Measurements from ENCODE around the gene HDAC9.

Gene HDAC9

DNA sequence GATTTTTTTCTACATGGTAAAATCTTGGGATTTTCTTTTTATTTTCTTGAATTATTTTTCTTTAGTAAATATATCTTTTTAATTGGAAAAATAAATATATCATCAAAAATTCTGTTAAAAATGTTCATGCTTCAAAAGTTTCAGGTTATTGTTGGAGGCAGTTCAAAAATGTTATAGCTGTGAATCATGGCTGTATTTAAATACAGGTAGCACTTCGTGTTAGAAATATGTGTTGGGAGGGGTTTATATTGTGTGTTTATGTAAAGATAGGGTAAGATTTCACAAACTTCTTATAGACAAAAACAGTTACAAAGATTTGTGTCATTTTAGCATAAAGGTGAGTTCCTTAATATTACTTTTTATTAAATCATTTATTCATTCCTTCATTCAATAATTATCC is 60.4 kb downstream of the HDAC9 start:
- no peak for DNase-seq (ENCODE audit: low read depth in 2 of 2)

GRCh38 chr7:18558503-18558902 is 63.0 kb downstream of the HDAC9 start:
- DNase-seq (ENCODE audit: low read depth in 2 of 2): no peak

DNA sequence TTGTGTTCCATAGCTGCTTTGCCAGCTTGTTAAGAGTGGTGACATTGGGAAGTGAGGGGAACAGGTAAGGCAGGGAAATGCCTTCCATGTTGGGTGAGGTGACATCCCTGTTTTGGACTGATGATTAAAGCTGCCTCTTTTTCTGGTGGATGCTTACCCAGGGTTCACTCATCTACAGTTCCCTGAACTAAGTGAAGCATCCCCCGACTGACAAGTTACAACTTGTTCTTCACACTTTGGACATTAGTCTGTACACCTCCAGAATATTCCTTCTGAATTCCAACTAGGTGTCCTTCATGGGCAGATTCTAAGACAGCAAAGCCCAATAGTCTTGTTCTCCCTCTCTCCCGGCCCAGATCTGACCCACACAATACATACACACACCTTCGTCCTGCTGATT is 63.4 kb downstream of the HDAC9 start:
- no peak for DNase-seq (ENCODE audit: low read depth in 2 of 2)

GRCh38 chr7:18559756-18560155 is 64.2 kb downstream of the HDAC9 start:
- DNase-seq (ENCODE audit: low read depth in 2 of 2): no peak

DNA sequence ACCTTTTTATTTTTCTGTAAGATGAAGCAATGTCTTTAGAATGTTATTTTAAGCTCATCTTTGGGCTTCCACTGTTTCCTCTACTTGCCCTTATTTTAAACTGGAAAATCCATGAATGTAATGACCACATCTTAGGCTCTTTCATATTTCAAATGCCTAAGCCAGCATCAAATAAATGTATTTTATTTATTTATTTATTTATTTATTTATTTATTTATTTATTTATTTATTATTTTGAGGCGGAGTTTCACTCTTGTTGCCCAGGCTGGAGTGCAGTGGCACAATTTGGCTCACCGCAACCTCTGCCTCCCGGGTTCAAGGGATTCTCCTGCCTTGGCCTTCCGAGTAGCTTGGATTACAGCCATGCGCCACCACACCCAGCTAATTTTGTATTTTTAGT is 69.2 kb downstream of the HDAC9 start:
- DNase-seq (ENCODE audit: low read depth in 2 of 2): no peak

- no peak for DNase-seq (ENCODE audit: low read depth in 2 of 2)
Measured at GRCh38 chr7:18565337-18565736, 69.8 kb downstream of the HDAC9 start.

DNA sequence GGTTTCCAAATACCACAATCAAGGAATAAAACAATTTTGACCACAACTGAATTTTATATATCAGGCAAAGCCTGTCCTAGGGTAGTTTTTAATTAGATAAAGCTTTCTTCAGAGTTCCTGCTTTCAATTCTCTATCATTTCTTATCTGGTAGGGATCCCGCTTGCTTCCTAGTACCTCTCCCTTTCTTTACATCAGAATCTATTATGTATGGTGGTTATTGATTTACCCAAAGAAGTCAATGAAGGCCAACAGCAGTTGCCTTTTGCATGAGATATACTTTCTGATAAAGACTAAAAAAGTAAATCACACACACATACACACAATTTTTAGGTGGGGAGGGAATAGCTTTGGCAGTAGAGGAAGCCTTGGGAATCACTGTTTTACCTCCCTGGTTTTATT is 70.7 kb downstream of the HDAC9 start:
- no peak for DNase-seq (ENCODE audit: low read depth in 2 of 2)

DNA sequence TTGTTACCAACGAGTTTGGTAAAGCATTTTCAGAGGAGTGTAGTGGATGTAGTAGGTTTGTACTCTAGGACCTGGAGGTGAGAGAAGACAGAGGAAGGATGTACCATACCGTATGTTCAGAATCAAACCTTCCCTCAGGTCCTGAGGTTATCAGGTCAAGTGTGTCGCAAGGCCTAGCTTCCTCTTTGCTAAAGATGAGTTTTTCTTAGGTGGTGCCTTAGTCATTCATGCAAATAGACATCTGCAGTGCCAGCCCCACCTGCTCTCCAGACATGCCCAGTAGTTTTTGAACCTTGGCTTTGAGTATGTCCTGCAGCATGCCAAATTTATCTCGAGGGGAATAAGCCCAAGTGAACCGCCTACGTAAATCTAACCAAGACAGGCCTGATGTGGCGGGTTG is 71.3 kb downstream of the HDAC9 start:
- no peak for DNase-seq (ENCODE audit: low read depth in 2 of 2)

DNA sequence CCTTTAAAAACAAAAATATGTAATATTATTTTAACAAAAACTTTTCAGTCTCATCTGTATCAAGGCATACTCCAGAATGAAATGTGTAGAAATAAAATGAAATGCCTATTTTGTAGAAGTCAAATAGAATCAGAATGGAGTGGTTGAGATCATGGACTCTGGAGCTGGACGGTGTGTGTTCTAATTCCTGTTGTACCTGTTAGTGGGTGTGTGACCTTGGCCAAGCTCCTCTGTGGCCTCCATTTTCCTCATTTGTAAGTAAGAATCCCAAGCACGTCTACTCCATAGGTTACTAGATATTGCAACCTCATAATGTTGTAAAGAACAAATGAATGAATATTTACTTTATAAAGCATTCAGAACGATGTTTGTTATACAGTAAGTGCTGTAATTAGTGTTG is 74.9 kb downstream of the HDAC9 start:
- no peak for DNase-seq (ENCODE audit: low read depth in 2 of 2)

- no peak for DNase-seq (ENCODE audit: low read depth in 2 of 2)
Measured at GRCh38 chr7:18570890-18571478, 75.4 kb downstream of the HDAC9 start.

GRCh38 chr7:18572154-18572553 is 76.6 kb downstream of the HDAC9 start:
- DNase-seq (ENCODE audit: low read depth in 2 of 2): no peak

DNA sequence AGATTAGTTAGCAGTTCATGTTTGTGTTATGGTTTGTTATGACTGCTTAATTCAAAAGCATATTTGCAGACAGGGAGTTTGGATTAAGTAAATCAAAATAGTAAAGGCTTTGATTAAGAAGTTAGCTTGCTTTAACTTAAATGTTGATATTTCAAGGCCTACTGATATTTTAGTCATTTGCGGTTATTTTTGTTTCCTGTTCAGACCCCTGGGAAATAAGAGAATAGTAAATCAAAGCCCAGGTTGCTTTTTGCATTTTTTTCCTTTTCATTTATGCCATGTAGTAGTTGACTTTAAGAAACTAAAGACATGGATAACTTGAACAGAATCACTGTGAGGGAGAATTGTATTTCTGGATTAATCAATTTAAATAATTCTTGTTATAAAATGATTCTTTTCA is 77.3 kb downstream of the HDAC9 start:
- DNase-seq (ENCODE audit: low read depth in 2 of 2): no peak

DNA sequence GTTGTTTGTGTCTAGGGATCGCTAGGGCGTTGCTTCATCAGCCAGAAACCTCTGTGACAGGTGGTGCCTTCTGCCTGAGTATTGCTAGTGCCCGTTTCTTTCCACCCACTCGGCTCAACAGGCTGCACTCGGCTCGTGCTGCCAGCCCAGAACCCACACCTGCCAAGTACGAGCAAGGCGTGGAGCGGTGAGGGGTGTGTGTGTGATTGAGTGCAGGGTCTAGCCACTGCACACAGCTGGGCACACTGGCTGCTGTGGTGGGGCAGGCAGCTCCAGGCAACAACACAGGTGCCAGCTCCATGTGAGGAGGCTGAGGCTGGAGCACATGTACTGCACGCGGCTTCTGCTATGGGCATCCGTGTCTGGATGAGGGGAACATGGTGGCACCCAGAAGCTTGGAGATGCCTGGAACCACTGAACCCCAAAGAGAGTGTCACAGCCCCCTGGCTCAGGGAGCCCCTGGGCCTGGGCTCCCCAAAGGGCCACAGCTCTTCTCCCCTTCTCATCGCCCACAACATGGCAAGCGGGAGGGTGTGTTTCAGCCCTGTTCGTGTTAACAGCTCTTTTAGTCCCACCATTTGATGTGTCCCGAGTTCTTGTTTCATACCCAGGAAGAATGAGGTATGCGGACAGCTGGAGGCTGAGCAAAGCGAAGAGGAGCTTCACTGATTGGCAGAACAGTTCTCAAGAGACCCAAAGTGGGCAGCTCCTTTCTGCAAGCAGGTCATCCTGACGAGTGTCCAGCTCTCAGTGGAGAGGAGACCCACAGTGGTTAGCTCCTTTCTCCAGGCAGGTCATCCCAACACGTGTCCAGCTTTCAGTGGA is 78.1 kb downstream of the HDAC9 start:
- no peak for DNase-seq (ENCODE audit: low read depth in 2 of 2)

GRCh38 chr7:18574235-18574540 is 78.6 kb downstream of the HDAC9 start:
- no peak for DNase-seq (ENCODE audit: low read depth in 2 of 2)

- DNase-seq (ENCODE audit: low read depth in 2 of 2): no peak
Measured at GRCh38 chr7:18574676-18575075, 79.1 kb downstream of the HDAC9 start.

GRCh38 chr7:18575622-18576572 is 80.3 kb downstream of the HDAC9 start:
- DNase-seq (ENCODE audit: low read depth in 2 of 2): no peak

- DNase-seq (ENCODE audit: low read depth in 2 of 2): no peak
Measured at GRCh38 chr7:18577096-18577771, 81.7 kb downstream of the HDAC9 start.

- no peak for DNase-seq (ENCODE audit: low read depth in 2 of 2)
Measured at GRCh38 chr7:18579698-18580097, 84.1 kb downstream of the HDAC9 start.

GRCh38 chr7:18580950-18581349 is 85.4 kb downstream of the HDAC9 start:
- DNase-seq (ENCODE audit: low read depth in 2 of 2): no peak

DNA sequence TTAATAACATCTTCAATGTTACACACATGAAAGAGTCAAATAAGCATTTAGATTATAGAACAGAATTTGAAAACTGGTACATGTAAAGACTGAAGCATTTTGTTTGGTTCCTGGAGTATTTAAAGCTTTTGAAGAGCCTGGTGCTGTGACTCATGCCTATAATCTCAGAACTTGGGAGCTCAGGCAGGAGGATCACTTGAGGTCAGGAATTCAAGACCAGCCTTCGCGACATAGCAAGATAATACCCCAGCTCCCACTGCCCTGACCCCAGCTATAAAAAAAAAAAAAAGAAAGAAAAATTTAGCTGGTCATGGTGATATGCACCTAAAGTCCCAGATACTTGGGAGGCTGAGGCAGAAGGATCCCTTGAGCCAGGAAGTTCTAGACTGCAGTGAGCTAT is 87.8 kb downstream of the HDAC9 start:
- no peak for DNase-seq (ENCODE audit: low read depth in 2 of 2)

DNA sequence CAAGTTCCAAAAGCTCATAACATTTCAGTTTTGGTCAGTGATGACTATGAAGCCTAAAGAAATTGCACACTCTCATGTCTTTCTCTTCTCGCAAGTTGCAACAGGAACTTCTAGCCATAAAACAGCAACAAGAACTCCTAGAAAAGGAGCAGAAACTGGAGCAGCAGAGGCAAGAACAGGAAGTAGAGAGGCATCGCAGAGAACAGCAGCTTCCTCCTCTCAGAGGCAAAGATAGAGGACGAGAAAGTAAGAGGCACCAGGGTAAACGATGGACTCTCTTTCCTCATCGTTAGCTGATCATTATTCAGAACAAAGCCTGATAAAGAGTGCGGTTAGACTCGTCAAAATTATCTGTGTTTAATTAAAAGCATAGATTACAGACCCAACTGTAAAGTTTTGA is 94.7 kb downstream of the HDAC9 start:
- DNase-seq (ENCODE audit: low read depth in 2 of 2): no peak

DNA sequence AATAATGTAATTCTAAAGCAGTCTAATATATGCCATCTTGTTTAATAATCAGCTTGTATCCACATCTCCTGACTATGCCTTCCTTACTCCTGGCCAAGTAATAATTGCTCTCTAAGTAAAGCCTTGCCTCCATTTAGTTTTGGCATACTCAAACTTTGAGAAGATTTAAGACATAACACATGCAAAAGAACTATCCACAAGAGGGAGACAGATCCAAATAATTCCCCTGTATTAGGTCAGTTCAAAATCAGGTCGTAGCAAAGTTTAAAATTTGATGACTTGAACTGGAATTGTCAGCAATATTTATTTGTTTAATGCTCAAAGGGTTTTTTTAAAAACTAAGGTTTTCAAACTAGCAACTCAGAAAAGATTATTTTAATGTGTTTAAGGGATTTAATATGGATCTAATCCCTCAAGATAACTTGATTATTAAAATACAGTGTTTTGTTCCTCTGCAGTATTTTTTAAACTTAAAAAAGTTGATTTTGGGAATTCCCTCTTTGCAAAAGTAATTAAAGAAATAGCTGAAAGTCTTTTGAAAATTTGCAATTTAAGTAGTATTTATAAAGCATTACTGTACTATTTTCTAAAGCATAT is 95.3 kb downstream of the HDAC9 start:
- DNase-seq (ENCODE audit: low read depth in 2 of 2): no peak

Measured in stimulated activated CD8-positive, alpha-beta memory T cell treated with anti-CD3 and anti-CD28 coated beads, Interleukin-7, amount 100 ng/mL, for 1 hour (primary cell).